ENCODE data around the gene HES1. TPM values are rescaled to one million over a fixed set of nuclear protein-coding genes. Genes with fewer than 3 reads are reported as not detected.
"Not testable (repeated sequence)": the region's sequence is repeated elsewhere in the genome, so short reads cannot be mapped to it uniquely, and the experiment has no call there.

The HES1 gene
- total RNA-seq, 4 donors from 2014 or later: 23.1 to 50.9 (median 41.2) TPM

DNA sequence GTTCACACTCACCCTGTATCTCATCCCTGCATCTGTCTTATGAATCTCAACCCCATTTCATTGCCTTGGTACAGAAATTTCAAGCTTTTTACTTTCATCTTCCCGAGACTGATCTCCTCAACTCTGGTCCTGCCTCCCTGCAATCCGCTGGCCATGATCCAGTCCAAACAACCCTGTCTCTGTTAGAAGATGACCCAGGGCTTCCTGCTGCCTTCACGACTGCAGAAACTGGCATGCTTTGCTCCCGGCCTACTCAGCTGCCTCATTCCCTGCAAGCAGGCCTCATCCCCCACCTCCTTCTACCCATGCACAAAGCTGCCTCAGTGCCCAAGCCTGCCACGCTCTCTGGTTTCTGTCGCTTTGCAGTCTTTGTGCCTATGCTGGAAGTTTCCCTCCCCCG is 12.4 kb downstream of the HES1 start:
- Histone ChIP-seq H3K27me3 (no peaks in the 10 kb centered on the region), H3K27ac (no peak overlapping the region), H3K9me3 (no peaks in the 10 kb centered on the region), H3K36me3 (no peaks in the 10 kb centered on the region), H3K4me3 (no peak overlapping the region), H3K4me1 (no peaks in the 10 kb centered on the region)
- DNase-seq: no peak
- TF ChIP-seq, protein P1, sequence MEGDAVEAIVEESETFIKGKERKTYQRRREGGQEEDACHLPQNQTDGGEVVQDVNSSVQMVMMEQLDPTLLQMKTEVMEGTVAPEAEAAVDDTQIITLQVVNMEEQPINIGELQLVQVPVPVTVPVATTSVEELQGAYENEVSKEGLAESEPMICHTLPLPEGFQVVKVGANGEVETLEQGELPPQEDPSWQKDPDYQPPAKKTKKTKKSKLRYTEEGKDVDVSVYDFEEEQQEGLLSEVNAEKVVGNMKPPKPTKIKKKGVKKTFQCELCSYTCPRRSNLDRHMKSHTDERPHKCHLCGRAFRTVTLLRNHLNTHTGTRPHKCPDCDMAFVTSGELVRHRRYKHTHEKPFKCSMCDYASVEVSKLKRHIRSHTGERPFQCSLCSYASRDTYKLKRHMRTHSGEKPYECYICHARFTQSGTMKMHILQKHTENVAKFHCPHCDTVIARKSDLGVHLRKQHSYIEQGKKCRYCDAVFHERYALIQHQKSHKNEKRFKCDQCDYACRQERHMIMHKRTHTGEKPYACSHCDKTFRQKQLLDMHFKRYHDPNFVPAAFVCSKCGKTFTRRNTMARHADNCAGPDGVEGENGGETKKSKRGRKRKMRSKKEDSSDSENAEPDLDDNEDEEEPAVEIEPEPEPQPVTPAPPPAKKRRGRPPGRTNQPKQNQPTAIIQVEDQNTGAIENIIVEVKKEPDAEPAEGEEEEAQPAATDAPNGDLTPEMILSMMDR (IDR thresholded peaks at IDR 0.05): no peak
- no peak for TF ChIP-seq POLR2A (IDR thresholded peaks at IDR 0.05)
- intact Hi-C loops (cut with DNase I; ENCODE audit: low total_unique reads): loop anchor here (10.0 kb wide), 1 partner anchor 144 kb away; no protein-coding TSS in a partner anchor

DNA sequence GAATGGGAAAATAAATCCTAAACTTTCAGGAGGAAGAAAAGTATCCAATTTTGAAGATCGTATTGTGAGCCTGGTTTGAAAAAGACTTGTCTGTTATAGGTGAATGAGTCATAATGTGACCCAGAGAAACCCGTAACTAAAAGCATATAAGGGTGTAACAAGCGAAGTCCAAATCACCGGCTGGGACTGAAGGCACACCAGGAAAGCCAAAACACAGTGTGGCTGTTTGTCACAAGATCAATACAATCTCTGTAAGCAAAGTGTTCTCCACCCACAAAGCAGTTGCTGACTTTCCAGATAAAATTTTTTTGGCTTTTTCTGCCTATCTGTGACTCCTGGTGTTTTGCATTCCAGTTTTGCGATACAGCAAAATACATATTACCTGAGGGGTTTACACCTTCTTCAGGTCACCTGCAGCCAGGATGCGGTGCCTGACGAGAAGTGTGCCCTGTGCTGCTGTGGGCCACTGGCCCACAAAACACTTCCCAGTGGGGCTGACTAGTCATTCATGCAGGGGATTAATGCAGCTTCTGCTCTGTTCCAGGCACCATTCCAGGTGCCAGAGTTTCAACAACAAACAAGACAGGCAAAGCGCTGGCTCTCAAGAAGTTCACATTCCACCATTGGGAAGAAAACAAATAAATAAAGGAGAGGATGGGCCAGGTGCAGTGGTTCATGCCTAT is 14.4 kb downstream of the HES1 start:
- H3K27me3 ChIP-seq: no peaks in the 10 kb centered on the region
- no peak overlapping the region for H3K27ac ChIP-seq
- no peaks in the 10 kb centered on the region for H3K9me3 ChIP-seq
- DNase-seq: no peak
- no peak overlapping the region for H3K4me3 ChIP-seq
- H3K36me3 ChIP-seq: no peaks in the 10 kb centered on the region
- TF ChIP-seq, protein P1 (IDR thresholded peaks at IDR 0.05): no peak
- no peak for TF ChIP-seq POLR2A (IDR thresholded peaks at IDR 0.05)
- no peaks in the 10 kb centered on the region for H3K4me1 ChIP-seq
- intact Hi-C loops (cut with DNase I; ENCODE audit: low total_unique reads): no loop called here

DNA sequence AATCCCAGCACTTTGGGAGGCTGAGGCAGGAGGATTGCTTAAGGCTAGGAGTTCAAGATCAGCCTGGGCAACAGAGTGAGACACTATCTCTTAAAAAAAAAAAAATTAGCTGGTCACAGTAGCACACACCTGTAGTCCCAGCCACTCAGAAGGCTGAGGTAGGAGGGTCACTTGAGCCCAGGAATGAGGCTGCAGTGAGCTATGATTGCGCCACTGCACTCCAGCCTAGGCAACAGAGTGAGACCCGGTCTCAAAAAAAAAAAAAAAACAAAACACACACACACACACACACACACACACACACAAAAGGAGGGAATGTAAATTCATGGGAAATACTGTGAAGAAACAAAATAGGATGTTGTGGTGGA is 15.0 kb downstream of the HES1 start:
- H3K4me1 ChIP-seq; DNase-seq; H3K9me3 ChIP-seq; intact Hi-C loops (cut with DNase I; ENCODE audit: low total_unique reads); H3K36me3 ChIP-seq; H3K27me3 ChIP-seq; H3K4me3 ChIP-seq; H3K27ac ChIP-seq: not testable (repeated sequence)

DNA sequence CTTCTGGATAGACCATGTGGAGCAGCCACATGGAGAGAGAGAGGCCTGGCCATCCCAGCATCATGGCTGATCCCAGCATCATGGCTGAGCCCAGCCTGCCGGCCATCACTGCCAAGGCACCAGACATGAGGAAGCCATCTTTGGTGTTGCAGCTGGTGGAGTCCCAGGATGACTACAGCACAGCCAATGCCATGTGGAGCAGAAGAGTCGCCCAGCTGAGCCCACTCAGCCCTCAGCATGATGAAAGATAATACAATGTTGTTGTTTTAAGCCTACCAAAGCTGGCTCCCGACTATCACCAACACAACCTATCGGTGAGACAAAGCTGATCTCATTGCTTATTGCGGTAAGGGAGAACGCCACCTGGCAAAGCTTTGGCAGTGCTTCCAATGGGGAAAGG is 18.4 kb downstream of the HES1 start:
- no peak for DNase-seq
- TF ChIP-seq, protein P1 (IDR thresholded peaks at IDR 0.05): no peak
- no peak for TF ChIP-seq POLR2A (IDR thresholded peaks at IDR 0.05)

DNA sequence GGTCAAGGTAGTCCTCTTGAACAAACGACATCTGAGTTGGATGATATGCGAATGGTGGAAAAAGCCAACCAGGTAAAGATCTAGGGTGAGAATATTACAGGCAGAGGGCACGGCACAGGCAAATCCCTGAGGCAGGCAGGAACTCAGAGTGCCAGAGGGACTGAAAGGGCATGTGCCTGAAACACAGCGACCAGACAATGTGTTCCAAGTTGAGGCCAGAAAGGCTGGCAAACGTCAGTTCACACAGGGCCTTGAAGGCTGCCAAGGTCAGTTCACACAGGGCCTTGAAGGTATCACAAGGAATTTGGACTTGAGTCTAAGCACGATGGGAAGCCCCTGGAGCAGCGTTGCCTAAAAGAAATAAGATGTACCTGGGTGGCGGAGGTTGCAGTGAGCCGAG is 20.1 kb downstream of the HES1 start:
- no peak overlapping the region for H3K27ac ChIP-seq
- H3K9me3 ChIP-seq: no peaks in the 10 kb centered on the region
- intact Hi-C loops (cut with DNase I; ENCODE audit: low total_unique reads): no loop called here
- H3K4me3 ChIP-seq: no peak overlapping the region
- H3K36me3 ChIP-seq: no peaks in the 10 kb centered on the region
- DNase-seq: no peak
- no peaks in the 10 kb centered on the region for H3K4me1 ChIP-seq
- TF ChIP-seq, protein P1 (IDR thresholded peaks at IDR 0.05): no peak
- no peak for TF ChIP-seq POLR2A (IDR thresholded peaks at IDR 0.05)
- no peaks in the 10 kb centered on the region for H3K27me3 ChIP-seq

More for the DNA sequence above, 18.4 kb downstream of the HES1 start:
- Histone ChIP-seq H3K4me1 (no peaks in the 10 kb centered on the region), H3K27ac (no peak overlapping the region), H3K9me3 (no peaks in the 10 kb centered on the region), H3K36me3 (no peaks in the 10 kb centered on the region), H3K4me3 (no peak overlapping the region), H3K27me3 (no peaks in the 10 kb centered on the region)
- intact Hi-C loops (cut with DNase I; ENCODE audit: low total_unique reads): no loop called here

All from uterus (tissue), 4 donors.